Gastrocnemius medialis (tissue), 4 donors: ENCODE data around the gene ATXN7L1.

Experiments used
- POLR2A ChIP-seq, 2 donors: fragments of 450-650 bp; IDR thresholded peaks; one replicate each; pipeline ENCODE4 v1.6.1; 2017; ENCODE audit warnings: antibody characterized with exemption in 2 of 2, mild to moderate bottlenecking in 2 of 2, moderate library complexity in 2 of 2
- TF ChIP-seq, protein P1 (sequence below), 5 experiments: fragments of 450-650 bp in 3 of 5; fragments of 200-600 bp in 2 of 5; sonication (generic) in 2 of 5; IDR thresholded peaks in 4 of 5; conservative IDR thresholded peaks in 1 of 5; 1 replicate in 4 of 5; 2 replicates in 1 of 5; pipeline ENCODE4 v1.5.1; 2016 to 2019; ENCODE audit warnings: antibody characterized with exemption in 5 of 5, mild to moderate bottlenecking in 3 of 5, moderate library complexity in 3 of 5

- TF ChIP-seq, protein P1, sequence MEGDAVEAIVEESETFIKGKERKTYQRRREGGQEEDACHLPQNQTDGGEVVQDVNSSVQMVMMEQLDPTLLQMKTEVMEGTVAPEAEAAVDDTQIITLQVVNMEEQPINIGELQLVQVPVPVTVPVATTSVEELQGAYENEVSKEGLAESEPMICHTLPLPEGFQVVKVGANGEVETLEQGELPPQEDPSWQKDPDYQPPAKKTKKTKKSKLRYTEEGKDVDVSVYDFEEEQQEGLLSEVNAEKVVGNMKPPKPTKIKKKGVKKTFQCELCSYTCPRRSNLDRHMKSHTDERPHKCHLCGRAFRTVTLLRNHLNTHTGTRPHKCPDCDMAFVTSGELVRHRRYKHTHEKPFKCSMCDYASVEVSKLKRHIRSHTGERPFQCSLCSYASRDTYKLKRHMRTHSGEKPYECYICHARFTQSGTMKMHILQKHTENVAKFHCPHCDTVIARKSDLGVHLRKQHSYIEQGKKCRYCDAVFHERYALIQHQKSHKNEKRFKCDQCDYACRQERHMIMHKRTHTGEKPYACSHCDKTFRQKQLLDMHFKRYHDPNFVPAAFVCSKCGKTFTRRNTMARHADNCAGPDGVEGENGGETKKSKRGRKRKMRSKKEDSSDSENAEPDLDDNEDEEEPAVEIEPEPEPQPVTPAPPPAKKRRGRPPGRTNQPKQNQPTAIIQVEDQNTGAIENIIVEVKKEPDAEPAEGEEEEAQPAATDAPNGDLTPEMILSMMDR (IDR thresholded peaks at IDR 0.05 in 4 of 5, conservative IDR thresholded peaks at IDR 0.05 in 1 of 5): no peak
- TF ChIP-seq POLR2A (IDR thresholded peaks at IDR 0.05): no peak
These were observed 46.6 kb downstream of the ATXN7L1 start for GRCh38 chr7:105829681-105830322.
